ENCODE measurements around the gene CHL1. TPM values are rescaled to one million over a fixed set of nuclear protein-coding genes. Genes with fewer than 3 reads are reported as not detected.
"Not testable (repeated sequence)": the region's sequence is repeated elsewhere in the genome, so short reads cannot be mapped to it uniquely, and the experiment has no call there.

CHL1 gene
- polyA plus RNA-seq, 6 donors from 2014 or later = 3.6 to 45.7 (median 17.1) TPM

DNA sequence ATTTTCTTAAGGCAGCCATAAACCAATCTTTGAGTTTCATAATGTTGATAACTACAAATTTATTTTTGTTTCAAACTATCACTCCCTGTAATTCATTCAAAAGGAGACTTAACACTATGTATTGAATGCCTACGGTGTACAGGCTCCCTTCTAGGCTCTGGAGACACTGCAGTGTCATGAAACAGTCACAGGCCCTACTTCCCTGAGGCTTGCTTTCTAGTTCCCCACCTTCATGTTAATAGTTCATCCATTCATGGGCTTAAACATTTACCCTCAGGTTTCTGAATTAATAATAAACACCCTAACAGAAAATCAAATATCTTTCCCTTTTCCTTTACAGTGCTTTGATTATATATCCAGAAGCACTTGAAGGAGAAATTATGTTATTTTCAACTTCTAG is 168.7 kb downstream of the CHL1 start:
- ATAC-seq (ENCODE audit: low read depth in 2 of 2) (no peak), DNase-seq (no peak)
- peaks cover 1 to 19% of the 10 kb centered on the region in 2 donors for H3K36me3 Mint-ChIP-seq
- H3K27me3 Mint-ChIP-seq = no peaks in the 10 kb centered on the region
- no peaks in the 10 kb centered on the region for H3K4me1 Mint-ChIP-seq
- no peak overlapping the region for H3K27ac Mint-ChIP-seq
- no peak overlapping the region for H3K4me3 Mint-ChIP-seq
- peaks cover under 1 to 26% (median 13%) of the 10 kb centered on the region in 7 donors for H3K9me3 Mint-ChIP-seq

DNA sequence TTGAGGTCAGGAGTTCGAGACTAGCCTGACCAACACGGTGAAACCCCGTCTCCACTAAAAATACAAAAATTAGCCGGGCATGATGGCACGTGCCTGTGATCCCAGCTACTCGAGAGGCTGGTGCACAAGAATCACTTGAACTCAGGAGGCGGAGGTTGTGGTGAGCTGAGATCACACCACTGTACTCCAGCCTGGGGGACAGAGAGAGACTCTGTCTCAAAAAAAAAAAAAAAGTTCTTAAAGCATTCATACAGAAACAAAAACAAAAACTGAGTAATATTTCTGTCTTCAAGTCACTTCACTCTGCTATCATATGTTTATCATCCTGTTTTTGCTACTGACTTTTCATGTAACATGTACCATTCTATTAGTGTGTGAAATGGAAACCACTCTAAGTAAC is 169.7 kb downstream of the CHL1 start:
- not testable (repeated sequence) for H3K27me3 Mint-ChIP-seq; H3K27ac Mint-ChIP-seq; ATAC-seq (ENCODE audit: low read depth in 2 of 2); DNase-seq; H3K4me3 Mint-ChIP-seq; H3K4me1 Mint-ChIP-seq
- Mint-ChIP-seq H3K9me3 (peaks cover 7 to 29% (median 18%) of the 10 kb centered on the region in 7 donors), H3K36me3 (peaks cover 11 to 19% of the 10 kb centered on the region in 2 donors)

DNA sequence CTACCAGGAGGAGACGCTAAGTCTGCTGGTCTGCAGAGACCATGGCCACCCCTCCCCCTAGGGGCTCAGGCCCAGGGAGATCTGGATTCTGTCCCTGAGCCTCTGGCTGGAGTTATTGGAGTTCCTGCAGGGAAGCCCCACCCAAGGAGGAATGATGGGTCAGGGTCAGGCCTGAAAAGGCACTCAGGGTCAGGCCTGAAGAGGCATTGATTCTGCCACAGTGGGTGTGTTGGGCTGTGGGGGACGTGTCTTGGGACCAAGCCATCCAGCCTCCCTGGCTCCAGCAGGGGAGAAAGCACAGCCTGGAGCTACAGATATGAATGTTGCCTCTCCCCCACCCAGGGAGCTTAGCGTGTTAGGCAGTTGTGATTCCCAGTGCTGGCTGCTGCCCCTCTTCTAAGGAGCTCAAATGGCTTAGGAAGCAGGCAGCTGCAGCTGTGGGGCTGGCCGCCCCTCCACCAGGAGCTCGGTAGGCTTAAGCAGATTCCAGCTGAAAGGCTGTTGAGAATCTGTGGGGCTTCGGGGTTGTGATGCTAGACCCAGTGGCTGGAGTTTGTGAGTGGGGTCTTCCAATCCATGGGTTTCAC is 176.7 kb downstream of the CHL1 start:
- Mint-ChIP-seq H3K27me3 (peaks cover 0 to 16% (median 0%) of the 10 kb centered on the region in 3 donors), H3K27ac (no peak overlapping the region), H3K4me3 (no peak overlapping the region), H3K9me3 (peaks cover 9 to 22% (median 12%) of the 10 kb centered on the region in 7 donors), H3K36me3 (peaks cover 6 to 14% of the 10 kb centered on the region in 2 donors), H3K4me1 (peaks cover 0 to 6% (median 0%) of the 10 kb centered on the region in 3 donors)
- no peak for DNase-seq
- ATAC-seq (ENCODE audit: low read depth in 2 of 2) = no peak

DNA sequence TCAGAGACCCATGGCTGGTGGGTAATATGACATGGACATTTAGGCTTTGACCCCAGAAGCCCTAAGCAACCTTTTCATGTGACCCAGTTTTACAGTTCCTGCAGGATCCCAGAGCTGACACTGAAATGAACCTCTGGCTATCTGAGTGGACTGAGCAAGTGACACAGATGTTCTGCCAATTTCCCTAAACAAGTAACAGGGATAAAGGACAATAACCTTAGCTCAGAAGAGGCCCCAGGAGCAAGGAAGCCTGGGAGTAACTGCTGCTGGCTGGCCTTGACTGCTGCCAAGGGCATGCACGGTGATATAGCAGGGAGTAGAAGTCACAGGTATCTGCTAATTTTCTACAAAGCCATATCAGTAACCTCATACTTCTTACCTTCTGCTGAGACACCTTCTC is 177.9 kb downstream of the CHL1 start:
- DNase-seq (no peak), ATAC-seq (ENCODE audit: low read depth in 2 of 2) (no peak)
- Mint-ChIP-seq H3K4me1 (peaks cover 0 to 6% (median 0%) of the 10 kb centered on the region in 3 donors), H3K4me3 (no peak overlapping the region), H3K9me3 (peaks cover under 1 to 11% (median 9%) of the 10 kb centered on the region in 7 donors), H3K27me3 (peaks cover 0 to 16% (median 4%) of the 10 kb centered on the region in 3 donors), H3K27ac (no peak overlapping the region), H3K36me3 (peaks cover 3 to 14% of the 10 kb centered on the region in 2 donors)

DNA sequence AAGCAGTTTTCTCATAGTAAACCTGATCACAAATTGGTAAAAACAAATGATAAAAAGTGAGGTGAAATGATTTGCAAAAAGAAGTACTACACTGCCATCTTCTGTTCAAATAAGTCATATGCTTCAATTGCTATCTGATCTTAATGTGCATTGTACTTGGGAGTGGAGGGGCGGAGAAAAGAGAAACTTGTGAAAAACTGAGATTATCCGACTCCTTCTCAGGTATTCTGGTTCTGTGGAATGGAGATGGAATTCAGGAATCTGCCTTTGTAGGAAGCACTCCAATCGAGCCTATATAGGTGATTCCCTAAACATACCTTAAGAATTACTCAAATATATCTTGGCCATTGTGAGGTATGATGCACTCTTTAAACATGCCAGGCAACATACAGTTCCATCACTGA is 180.6 kb downstream of the CHL1 start:
- Mint-ChIP-seq H3K27me3 (peaks cover 0 to 14% (median 4%) of the 10 kb centered on the region in 3 donors), H3K4me3 (no peak overlapping the region), H3K4me1 (peaks cover 0 to 6% (median 0%) of the 10 kb centered on the region in 3 donors), H3K27ac (no peak overlapping the region), H3K36me3 (no peaks in the 10 kb centered on the region), H3K9me3 (no peaks in the 10 kb centered on the region)
- ATAC-seq (ENCODE audit: low read depth in 2 of 2) (peak in 1 of 2 donors; percentile 45), DNase-seq (peak; percentile 39)

DNA sequence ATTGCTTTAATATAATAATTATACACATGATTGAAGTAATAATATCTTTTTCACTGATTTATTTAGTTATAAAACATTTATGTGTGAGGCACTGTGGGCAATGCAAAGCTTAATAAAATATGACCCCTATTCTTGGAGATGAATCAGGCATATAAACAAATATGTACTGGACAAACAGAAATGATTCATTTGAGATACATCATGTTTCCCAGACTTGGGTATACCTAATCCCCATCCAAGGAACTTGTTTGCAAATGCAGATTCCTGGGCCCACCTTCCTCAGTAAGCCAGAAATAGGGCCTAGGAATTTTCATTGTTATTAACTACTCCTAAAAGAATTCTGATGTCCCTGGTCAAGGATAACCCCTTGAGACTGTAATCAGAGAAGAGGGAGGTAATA is 184.2 kb downstream of the CHL1 start:
- DNase-seq = no peak
- Mint-ChIP-seq H3K27me3 (peaks cover 0 to 4% (median 0%) of the 10 kb centered on the region in 3 donors), H3K9me3 (no peaks in the 10 kb centered on the region), H3K36me3 (no peaks in the 10 kb centered on the region), H3K27ac (no peak overlapping the region), H3K4me1 (peaks cover 0 to 6% (median 0%) of the 10 kb centered on the region in 3 donors), H3K4me3 (no peak overlapping the region)
- ATAC-seq (ENCODE audit: low read depth in 2 of 2) = no peak

DNA sequence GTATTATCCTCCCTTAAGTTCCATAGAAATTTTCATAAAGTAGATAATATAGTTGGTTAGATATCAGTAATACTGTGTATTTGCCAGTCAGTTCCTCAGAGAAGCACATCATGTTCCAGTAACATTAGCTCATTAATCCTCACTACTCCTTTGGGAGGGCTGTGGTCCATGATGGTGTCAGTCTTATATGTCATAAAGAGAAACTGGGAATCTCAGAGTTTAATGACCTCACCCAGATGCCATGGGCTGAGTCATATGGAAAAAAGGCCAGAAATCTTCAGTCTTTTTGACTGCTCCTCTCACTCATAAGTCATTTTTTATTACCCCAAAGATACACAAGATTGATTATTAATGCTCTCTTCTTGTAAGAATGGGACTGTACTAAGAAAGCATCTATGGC is 188.6 kb downstream of the CHL1 start:
- Mint-ChIP-seq H3K4me1 (no peaks in the 10 kb centered on the region), H3K9me3 (no peaks in the 10 kb centered on the region)

DNA sequence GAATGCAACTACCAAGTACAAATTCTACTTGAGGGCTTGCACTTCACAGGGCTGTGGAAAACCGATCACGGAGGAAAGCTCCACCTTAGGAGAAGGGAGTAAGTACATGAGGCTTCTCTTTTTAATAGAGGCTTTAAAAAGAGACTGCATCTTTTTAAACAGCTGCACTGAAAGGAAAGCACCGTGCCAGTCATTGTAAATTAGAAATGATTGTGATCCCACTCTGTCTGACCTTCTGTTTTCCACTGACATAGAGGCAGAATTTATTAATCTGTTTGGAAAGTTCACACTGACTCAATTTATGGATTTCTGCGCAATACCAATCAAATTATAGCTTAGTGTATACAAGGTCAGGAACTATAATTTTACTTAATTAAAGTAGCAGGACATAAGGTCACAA is 198.2 kb downstream of the CHL1 start:
- H3K27ac Mint-ChIP-seq = no peak overlapping the region
- peaks cover 0 to 1% of the 10 kb centered on the region in 2 donors for H3K36me3 Mint-ChIP-seq
- DNase-seq (no peak), ATAC-seq (ENCODE audit: low read depth in 2 of 2) (no peak)
- H3K4me3 Mint-ChIP-seq = no peak overlapping the region
- peaks cover 0 to 4% (median 0%) of the 10 kb centered on the region in 3 donors for H3K27me3 Mint-ChIP-seq
- H3K4me1 Mint-ChIP-seq = no peaks in the 10 kb centered on the region
- peaks cover 0 to 3% (median 0%) of the 10 kb centered on the region in 7 donors for H3K9me3 Mint-ChIP-seq

More for the DNA sequence above, 188.6 kb downstream of the CHL1 start:
- Mint-ChIP-seq H3K27ac (no peak overlapping the region), H3K4me3 (no peak overlapping the region), H3K36me3 (peaks cover 0 to 12% of the 10 kb centered on the region in 2 donors), H3K27me3 (no peaks in the 10 kb centered on the region)
- no peak for ATAC-seq (ENCODE audit: low read depth in 2 of 2)
- DNase-seq = no peak

DNA sequence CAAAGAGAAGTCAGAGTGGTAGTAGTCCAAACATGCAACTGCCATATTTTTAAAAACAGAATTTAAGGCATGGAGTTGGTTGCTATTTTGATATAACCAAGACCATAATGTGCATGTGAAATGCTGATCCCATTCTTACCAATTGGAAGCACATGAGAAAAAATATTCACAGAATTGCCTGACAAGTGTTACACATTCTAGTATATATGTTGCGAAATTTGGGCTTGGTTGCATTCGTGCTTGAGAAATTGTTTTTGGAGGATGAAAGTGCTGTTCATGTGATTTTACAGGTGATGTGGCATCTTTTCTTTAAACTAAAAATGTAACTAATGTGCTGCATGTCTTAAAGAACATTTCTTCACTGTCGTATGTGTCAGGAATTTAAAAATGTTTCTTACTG is 199.7 kb downstream of the CHL1 start:
- Mint-ChIP-seq H3K4me3 (no peak overlapping the region), H3K27ac (peak overlapping the region in 1 of 6 donors; percentile 12), H3K36me3 (peaks cover 0 to 5% of the 10 kb centered on the region in 2 donors), H3K27me3 (peaks cover 0 to 4% (median 0%) of the 10 kb centered on the region in 3 donors), H3K4me1 (no peaks in the 10 kb centered on the region), H3K9me3 (peaks cover 0 to 3% (median 0%) of the 10 kb centered on the region in 7 donors)
- ATAC-seq (ENCODE audit: low read depth in 2 of 2) (no peak), DNase-seq (no peak)

DNA sequence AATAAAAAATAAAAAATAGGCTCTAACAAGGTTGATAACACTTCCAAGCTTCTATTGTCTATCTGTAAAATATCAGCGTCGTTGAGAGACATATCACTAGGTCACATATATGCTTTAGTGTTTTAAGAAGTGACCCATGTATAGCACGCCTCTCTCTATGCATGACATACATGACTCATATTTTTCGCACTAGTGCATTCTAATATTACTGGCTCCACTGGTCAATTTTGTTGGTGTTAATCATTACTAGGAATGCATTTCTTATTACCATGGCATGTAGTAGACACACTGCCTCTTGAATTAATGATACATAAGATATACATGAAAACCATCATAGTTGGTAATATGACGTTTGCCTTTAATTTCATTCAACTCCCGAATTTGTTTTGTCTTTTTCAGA is 203.1 kb downstream of the CHL1 start:
- H3K4me3 Mint-ChIP-seq = no peak overlapping the region
- H3K9me3 Mint-ChIP-seq = no peaks in the 10 kb centered on the region
- ATAC-seq (ENCODE audit: low read depth in 2 of 2) = no peak
- H3K27ac Mint-ChIP-seq = no peak overlapping the region
- H3K4me1 Mint-ChIP-seq = no peaks in the 10 kb centered on the region
- H3K36me3 Mint-ChIP-seq = peaks cover 0 to 5% of the 10 kb centered on the region in 2 donors
- no peak for DNase-seq
- H3K27me3 Mint-ChIP-seq = no peaks in the 10 kb centered on the region

DNA sequence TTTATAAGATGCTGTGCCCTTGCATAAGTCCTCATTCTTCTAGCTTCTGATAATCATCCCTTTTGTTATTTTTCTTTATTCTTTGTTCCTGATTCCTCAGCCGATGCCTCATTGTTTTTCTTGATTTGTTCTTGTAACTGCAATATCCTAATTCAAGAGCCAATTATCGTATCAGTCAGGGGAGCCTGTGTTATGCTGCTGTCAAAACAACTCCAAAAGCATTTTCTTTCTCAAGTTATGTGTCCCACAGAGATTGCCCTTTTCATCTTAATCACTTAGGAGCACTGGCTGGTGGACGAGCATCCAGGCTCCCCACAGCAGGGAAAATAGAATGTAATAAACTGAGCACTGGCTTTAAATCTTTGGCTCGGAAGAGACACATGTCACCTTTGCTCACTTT is 207.3 kb downstream of the CHL1 start:
- Mint-ChIP-seq H3K27ac (no peak overlapping the region), H3K36me3 (peaks cover 0 to 5% of the 10 kb centered on the region in 2 donors), H3K4me1 (no peaks in the 10 kb centered on the region), H3K9me3 (no peaks in the 10 kb centered on the region), H3K27me3 (no peaks in the 10 kb centered on the region), H3K4me3 (no peak overlapping the region)
- DNase-seq = no peak
- no peak for ATAC-seq (ENCODE audit: low read depth in 2 of 2)

DNA sequence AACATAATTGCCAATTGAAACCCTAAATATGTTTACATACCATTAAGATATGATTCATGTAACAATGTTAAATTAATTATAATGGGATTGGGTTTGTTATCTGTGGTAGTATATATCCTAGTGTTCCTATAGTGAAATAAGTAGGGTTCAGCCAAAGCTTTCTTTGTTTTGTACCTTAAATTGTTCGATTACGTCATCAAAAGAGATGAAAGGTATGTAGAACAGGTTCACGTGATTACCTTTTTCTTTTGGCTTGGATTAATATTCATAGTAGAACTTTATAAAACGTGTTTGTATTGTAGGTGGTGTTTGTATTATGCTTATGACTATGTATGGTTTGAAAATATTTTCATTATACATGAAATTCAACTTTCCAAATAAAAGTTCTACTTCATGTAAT is 212.4 kb downstream of the CHL1 start:
- no peak overlapping the region for H3K4me3 Mint-ChIP-seq
- DNase-seq (no peak), ATAC-seq (ENCODE audit: low read depth in 2 of 2) (no peak)
- peaks cover 4 to 22% (median 12%) of the 10 kb centered on the region in 3 donors for H3K27me3 Mint-ChIP-seq
- no peaks in the 10 kb centered on the region for H3K36me3 Mint-ChIP-seq
- H3K4me1 Mint-ChIP-seq = no peaks in the 10 kb centered on the region
- no peaks in the 10 kb centered on the region for H3K9me3 Mint-ChIP-seq
- H3K27ac Mint-ChIP-seq = no peak overlapping the region

DNA sequence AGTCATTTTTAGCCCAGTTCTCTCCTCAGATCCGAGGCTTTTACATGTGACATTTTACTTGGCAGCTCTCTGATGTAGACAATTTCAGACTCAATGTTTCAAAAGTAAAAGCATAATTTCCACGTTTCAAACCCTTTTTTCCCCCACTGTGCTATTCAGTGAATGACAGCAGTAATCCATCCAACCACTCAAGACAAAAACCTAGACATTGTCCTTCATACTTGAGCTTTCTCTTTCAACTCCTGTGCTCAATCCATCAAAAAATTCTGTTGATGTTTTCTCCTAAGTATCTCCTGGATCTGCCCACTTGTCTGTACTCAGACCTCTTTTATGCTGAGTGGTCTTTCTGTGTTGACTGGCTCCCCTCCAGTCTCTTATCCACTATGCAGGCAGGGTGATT is 214.7 kb downstream of the CHL1 start:
- DNase-seq (no peak), ATAC-seq (ENCODE audit: low read depth in 2 of 2) (no peak)
- H3K4me3 Mint-ChIP-seq = no peak overlapping the region
- H3K9me3 Mint-ChIP-seq = no peaks in the 10 kb centered on the region
- H3K27me3 Mint-ChIP-seq = peaks cover 4 to 22% (median 12%) of the 10 kb centered on the region in 3 donors
- no peaks in the 10 kb centered on the region for H3K36me3 Mint-ChIP-seq
- H3K4me1 Mint-ChIP-seq = no peaks in the 10 kb centered on the region
- no peak overlapping the region for H3K27ac Mint-ChIP-seq

DNA sequence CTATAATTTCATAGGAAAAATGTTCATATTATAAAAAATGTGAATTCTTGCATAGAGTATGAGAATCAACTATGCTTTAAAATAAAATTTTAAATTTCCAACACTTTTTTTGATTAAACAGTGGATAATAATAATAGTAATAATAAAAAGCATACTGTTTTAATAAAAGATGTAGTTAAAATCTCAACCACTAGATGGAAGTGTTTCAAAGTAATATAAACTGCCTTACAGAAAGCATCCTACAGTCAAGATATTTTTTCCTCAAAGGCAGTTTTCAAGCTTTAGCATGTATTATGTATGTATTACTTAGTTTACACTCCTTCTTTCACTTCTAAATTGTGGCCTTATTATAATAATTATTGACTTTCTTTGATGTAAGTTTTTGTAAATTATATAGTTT is 217.5 kb downstream of the CHL1 start:
- Mint-ChIP-seq H3K36me3 (no peaks in the 10 kb centered on the region), H3K9me3 (no peaks in the 10 kb centered on the region), H3K27me3 (peaks cover 12 to 27% (median 12%) of the 10 kb centered on the region in 3 donors), H3K4me3 (no peak overlapping the region), H3K27ac (no peak overlapping the region), H3K4me1 (no peaks in the 10 kb centered on the region)
- DNase-seq (no peak), ATAC-seq (ENCODE audit: low read depth in 2 of 2) (no peak)
